ENCODE measurements around the gene DENND4B. TPM values are rescaled to one million over a fixed set of nuclear protein-coding genes. Genes with fewer than 3 reads are reported as not detected.

DENND4B gene
- total RNA-seq, 1 donor from 2014 or later = 8.7 TPM

GRCh38 chr1:153940756-153941155 lies 5.8 kb downstream of the DENND4B start:
- Histone ChIP-seq H3K4me3 (ENCODE audit: low read depth, low read length) (no peak overlapping the region), H3K27me3 (ENCODE audit: control insufficient read depth, insufficient read depth, low read length) (no peaks in the 10 kb centered on the region), H3K36me3 (ENCODE audit: control insufficient read depth, insufficient read depth, low read length) (peaks cover 34% of the 10 kb centered on the region)
- no peak for TF ChIP-seq CTCF (IDR thresholded peaks at IDR 0.05; ENCODE audit: insufficient read depth, low read length, severe bottlenecking)
- DNase-seq (ENCODE audit: low read depth) = no peak
- FAIRE-seq = no peak

- Histone ChIP-seq H3K27me3 (ENCODE audit: control insufficient read depth, insufficient read depth, low read length) (no peaks in the 10 kb centered on the region), H3K36me3 (ENCODE audit: control insufficient read depth, insufficient read depth, low read length) (peaks cover 36% of the 10 kb centered on the region), H3K4me3 (ENCODE audit: low read depth, low read length) (no peak overlapping the region)
- FAIRE-seq (no peak), DNase-seq (ENCODE audit: low read depth) (no peak)
- TF ChIP-seq CTCF (IDR thresholded peaks at IDR 0.05; ENCODE audit: insufficient read depth, low read length, severe bottlenecking) = no peak
These were observed 7.0 kb downstream of the DENND4B start for GRCh38 chr1:153939476-153939875.

- TF ChIP-seq CTCF (IDR thresholded peaks at IDR 0.05; ENCODE audit: insufficient read depth, low read length, severe bottlenecking) = no peak
- Histone ChIP-seq H3K36me3 (ENCODE audit: control insufficient read depth, insufficient read depth, low read length) (peaks cover 36% of the 10 kb centered on the region), H3K4me3 (ENCODE audit: low read depth, low read length) (no peak overlapping the region), H3K27me3 (ENCODE audit: control insufficient read depth, insufficient read depth, low read length) (no peaks in the 10 kb centered on the region)
- FAIRE-seq (no peak), DNase-seq (ENCODE audit: low read depth) (no peak)
These were observed 7.5 kb downstream of the DENND4B start for GRCh38 chr1:153938996-153939395.

GRCh38 chr1:153937331-153937730 lies 9.2 kb downstream of the DENND4B start:
- Histone ChIP-seq H3K36me3 (ENCODE audit: control insufficient read depth, insufficient read depth, low read length) (peaks cover 36% of the 10 kb centered on the region), H3K27me3 (ENCODE audit: control insufficient read depth, insufficient read depth, low read length) (no peaks in the 10 kb centered on the region), H3K4me3 (ENCODE audit: low read depth, low read length) (no peak overlapping the region)
- DNase-seq (ENCODE audit: low read depth) (no peak), FAIRE-seq (no peak)
- no peak for TF ChIP-seq CTCF (IDR thresholded peaks at IDR 0.05; ENCODE audit: insufficient read depth, low read length, severe bottlenecking)

- DNase-seq (ENCODE audit: low read depth) (no peak), FAIRE-seq (no peak)
- no peak for TF ChIP-seq CTCF (IDR thresholded peaks at IDR 0.05; ENCODE audit: insufficient read depth, low read length, severe bottlenecking)
- Histone ChIP-seq H3K27me3 (ENCODE audit: control insufficient read depth, insufficient read depth, low read length) (no peaks in the 10 kb centered on the region), H3K36me3 (ENCODE audit: control insufficient read depth, insufficient read depth, low read length) (peaks cover 34% of the 10 kb centered on the region), H3K4me3 (ENCODE audit: low read depth, low read length) (no peak overlapping the region)
These were observed 10.3 kb downstream of the DENND4B start for GRCh38 chr1:153936011-153936802.

GRCh38 chr1:153934746-153935145 lies 11.8 kb downstream of the DENND4B start:
- no peak for DNase-seq (ENCODE audit: low read depth)
- no peak for TF ChIP-seq CTCF (IDR thresholded peaks at IDR 0.05; ENCODE audit: insufficient read depth, low read length, severe bottlenecking)
- peaks cover 35% of the 10 kb centered on the region for H3K36me3 ChIP-seq (ENCODE audit: control insufficient read depth, insufficient read depth, low read length)
- no peaks in the 10 kb centered on the region for H3K27me3 ChIP-seq (ENCODE audit: control insufficient read depth, insufficient read depth, low read length)
- H3K4me3 ChIP-seq (ENCODE audit: low read depth, low read length) = no peak overlapping the region
- FAIRE-seq = no peak
